CD4-positive, alpha-beta T cell treated with Interleukin-1 beta for 1 hour (primary cell): ENCODE measurements around the gene BMERB1.
"Not testable (repeated sequence)": the region's sequence is repeated elsewhere in the genome, so short reads cannot be mapped to it uniquely, and the experiment has no call there.

ENCODE experiments used
- DNase-seq, 2 donors: peaks; one replicate each; pipeline ENCODE4 v3.0.0-alpha.2; 2020 to 2022

BMERB1 gene

GRCh38 chr16:15599303-15600070, 165.1 kb downstream of the BMERB1 start:
- DNase-seq, result no peak

DNA sequence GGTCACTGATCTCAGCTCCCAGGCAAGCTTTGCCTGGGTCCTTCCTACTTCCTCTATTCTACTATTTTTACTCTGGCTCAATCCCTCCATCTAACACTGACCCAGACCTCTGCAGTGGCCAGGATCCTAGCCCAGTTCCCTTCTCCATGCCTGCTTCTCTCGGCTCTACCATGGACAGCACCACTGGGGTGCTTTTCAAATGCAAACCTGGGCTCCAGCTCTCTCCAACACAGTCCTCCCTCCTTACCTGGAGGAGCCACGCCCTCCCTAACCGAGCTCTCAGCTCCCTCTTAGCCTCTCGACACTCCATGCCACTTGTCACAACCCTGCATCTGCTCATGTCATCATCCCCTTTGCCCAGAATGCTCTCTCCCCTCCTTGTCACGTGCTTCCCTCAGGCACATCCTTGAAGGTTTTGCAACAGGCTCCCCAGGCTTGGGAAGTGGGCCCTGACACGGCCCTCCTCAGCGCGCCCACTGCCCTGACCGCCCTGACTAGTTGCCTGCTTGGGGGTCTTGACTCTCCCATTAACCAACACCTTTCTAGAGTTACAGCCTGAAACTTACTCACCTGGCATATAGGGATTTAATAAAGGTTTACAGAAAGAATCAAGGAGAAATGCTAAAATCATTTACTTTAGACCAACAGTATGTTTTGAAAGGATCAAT, 167.0 kb downstream of the BMERB1 start:
- DNase-seq, result no peak

DNA sequence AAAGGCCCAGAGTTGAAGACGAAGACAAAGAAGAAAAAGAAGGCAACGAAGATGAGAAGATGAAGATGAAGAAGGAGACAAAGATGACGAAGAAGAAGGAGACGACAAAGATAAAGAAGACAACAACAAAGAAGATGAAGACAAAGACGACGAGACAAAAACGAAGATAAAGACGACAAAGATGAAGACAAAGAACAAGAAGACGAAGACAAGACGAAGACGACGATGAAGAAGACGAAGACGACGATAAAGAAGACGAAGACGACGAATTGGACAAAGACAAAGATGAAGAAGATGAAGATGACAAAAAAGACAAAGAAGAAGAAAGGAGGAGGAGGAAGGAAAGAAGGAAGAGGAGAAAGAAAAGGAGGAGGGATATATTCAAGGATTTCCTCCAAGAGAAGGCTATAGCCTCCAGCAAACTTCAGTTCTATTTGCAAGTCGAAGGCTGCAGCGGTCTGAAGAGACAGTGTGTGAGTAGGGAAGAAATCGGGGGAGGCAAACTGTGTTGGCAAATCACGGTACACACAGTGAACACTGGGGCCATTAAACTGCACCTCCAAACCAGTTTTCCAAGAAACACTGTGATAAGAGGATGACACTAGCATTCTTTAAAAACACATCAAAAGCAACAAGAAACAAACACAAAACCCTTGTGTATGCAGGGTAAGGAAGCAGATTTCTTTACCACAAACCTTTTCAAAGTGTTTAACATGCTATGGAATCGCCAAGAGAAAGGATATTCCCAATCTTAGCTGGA, 168.1 kb downstream of the BMERB1 start:
- DNase-seq, result no peak

DNA sequence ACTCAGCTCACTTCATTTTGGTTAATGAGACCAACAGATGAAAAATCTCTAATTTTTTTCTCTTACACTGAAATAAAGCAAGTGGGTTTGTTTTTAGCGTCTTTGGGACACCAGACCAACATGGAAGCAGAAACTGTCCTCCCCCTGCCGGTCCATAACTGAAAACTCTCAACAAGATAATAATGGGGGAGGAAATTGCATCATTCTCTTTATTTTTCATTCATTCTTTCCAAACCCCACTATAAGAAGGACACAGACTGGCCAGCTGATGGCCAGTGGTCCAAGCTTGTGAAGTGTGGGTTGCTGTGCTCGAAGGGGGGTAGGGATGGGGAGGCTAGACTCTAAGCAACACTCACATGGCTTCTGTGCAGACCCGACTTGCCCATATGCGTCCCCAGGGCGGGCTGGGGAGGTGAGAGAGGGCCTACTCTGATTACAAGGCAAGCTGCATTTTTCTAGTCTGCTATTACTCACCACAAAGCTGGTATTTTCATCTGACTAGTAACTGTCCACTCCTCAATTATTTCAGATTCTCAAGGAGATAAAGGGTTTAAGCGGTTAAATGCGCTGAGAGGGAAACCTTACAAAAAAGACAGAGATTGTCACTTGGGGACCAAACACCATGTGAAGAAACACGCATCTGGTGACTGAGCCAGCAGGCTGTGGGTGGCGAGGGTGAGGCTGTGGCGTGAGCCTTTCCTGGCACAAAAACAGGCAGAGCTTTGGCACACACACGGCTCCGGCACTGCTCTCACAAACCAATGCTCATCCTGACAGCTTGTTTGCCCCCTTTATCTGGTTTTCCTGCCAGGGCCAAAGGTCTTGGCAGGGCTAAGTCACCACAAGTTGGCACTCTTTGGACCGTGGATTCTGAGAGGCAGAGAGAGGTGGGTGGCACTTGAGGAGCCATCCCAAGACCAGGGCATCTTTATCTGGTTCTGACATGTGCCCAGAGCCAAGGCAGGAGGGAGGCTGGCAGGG, 170.4 kb downstream of the BMERB1 start:
- DNase-seq, result no peak

- no peak for DNase-seq
Measured at GRCh38 chr16:15605839-15606517, 171.6 kb downstream of the BMERB1 start.

GRCh38 chr16:15606518-15607220, 172.3 kb downstream of the BMERB1 start:
- no peak for DNase-seq

DNA sequence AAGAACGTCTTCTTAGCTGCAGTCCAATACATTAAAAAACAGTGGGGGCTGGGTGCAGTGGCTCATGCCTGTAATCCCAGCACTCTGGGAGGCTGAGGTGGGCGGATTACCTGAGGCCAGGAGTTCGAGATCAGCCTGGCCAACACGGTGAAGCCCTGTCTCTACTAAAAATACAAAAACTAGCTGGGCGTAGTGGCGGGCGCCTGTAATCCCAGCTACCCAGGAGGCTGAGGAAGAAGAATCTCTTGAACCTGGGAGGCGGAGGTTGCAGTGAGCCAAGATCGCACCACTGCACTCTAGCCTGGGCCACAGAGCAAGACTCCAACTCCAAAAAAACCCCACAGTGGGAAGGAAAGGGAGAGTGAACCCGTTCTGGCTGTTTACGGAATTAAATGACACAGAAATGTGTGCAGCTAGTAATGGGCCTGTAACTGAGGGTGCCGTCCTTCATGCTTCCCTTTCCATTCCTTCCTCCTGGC, 172.9 kb downstream of the BMERB1 start:
- DNase-seq, result not testable (repeated sequence)

GRCh38 chr16:15607700-15608396, 173.5 kb downstream of the BMERB1 start:
- DNase-seq, result peak in 1 of 2 donors; percentile 45

DNA sequence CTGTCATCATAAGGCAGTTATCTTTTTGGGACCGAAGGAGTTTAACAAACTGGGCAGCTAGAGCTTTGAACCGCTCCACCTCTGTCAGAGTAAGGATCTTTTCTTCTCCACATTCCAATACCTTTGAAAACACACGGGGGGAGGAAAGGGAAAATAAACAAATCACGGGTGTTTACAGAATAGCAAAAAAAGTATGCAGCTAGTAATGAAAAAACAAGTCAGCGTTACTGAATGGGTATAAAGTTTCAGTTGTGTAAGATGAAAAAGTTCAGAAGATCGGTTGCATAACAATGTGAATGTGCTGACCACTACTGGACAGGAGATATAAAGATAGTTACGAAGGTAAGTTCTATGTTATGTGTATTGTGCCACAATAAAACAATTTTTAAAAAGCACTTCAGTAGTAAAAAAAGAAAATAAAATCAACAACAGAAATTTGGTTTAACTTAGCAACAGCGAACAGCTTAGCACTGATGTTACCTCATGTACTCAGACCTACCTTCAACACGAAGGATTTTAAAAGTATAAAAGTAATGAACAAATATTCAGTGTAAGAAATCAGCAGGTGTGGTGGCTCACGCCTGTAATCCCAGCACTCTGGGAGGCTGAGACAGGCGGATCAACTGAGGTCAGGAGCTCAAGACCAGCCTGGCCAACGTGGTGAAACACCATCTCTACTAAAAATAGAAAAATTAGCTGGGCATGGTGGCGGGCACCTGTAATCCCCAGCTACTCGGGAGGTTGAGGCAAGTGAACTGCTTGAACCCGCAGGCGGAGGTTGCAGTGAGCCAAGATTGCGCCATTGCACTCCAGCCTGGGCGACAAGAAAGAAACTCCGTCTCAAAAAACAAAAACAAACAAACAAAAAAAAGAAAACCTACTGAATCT, 174.3 kb downstream of the BMERB1 start:
- DNase-seq, result no peak

DNA sequence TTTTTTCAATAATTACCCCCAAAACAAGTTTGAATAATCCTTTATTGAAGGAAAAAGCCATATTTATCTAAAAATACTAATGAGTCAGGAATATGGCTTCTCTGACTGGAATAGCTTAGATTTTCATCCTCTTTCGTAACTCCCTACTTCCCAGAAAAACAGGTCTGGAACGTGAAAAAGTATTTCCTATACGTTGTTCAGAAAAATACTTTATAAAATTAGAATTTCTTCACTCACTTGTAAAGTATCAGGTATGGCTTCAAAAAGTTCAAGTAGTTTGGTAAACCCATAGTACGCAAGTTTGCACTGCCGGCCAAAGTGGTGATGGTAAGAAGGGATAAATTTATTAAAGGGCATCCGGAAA, 174.9 kb downstream of the BMERB1 start:
- DNase-seq, result no peak

- DNase-seq, result no peak
Measured at GRCh38 chr16:15610369-15610871, 176.0 kb downstream of the BMERB1 start.

- no peak for DNase-seq
Measured at GRCh38 chr16:15611610-15612009, 177.2 kb downstream of the BMERB1 start.

DNA sequence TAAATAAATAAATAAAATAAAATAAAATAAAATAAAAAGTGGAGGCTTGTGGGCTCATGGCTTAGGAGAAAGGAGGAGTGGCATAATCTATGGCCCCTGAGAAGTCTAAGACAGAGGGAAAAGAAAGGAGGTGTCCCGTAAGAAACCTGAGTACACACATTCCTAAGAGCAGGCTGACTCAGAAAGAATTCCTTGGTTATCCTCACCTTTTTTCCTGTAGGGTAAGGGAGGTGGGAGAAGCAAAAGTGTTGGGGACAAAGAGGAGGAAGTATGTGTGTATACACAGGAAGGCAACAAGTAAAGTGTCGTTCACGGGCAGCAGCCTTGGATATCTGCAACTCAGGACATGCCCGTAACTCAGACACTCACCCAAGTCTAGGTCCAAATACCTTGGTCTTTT, 179.3 kb downstream of the BMERB1 start:
- no peak for DNase-seq

DNA sequence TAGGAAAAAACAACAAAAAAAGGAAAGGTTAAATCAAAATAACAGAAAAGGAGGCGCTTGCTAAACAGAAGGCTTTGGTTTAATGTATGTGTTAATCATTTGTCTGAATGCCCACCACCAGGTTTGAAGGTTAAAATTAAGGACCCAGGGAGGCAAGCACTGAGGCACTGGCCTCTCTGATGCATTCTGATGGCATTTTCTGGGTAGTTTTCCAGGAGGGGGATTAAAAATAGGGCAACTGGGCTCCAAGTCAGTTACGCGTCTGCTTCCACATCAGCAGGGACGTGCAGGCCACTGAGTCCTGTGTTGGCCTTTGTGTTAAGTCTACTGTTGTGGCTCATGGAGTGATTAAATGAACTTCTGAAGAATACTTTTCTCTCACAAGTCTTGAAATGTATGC, 181.6 kb downstream of the BMERB1 start:
- DNase-seq, result no peak

DNA sequence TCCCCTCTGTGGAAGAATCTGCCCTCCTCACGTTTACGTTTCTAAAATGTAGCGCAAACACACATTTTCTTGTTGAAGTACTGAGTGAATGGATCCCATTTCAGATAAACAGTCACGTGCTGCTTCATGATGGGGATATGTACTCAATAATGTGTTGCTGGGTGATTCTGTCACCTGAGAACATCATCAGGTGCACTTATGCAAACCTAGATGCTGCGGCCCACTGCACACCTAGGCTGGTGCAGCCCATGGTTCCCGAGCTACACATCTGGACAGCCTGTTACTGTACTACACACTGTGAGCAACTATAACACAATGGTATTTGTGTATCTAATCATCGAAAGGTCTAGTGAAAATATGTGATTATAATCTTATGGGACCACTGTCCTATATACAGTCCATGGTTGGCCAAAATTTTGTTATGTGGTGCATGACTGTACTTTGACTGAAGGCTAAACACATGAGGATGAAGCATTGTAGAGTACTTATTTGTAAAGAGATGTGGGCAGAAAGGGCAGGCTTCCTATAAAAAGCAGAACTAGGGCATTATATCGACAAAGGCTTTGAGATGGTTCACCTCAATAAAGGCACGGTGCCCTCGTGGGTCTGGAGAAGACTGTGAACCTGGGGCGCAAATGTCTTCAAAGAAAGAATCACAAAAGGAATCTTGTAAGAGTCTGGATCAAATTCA, 182.2 kb downstream of the BMERB1 start:
- DNase-seq, result no peak

- no peak for DNase-seq
Measured at GRCh38 chr16:15617901-15618300, 183.5 kb downstream of the BMERB1 start.

DNA sequence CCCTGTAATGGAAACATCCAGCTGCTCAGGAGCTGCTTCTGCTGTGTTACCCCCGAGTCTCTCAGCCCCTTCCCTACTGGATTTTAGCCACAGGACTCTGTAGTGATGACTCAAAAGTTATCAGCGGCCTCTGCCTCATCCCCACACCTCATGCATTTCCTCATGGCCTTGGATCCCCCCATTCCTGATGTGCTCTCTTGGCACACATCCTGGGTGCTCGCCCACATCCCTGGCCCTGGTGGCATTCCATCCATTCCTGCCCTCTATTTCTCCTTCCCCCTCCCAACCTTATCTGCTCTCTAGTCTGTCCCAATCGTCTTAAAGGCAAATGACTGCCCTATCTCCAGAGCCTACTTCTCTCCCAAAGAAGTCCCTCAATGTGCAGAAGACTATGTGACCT, 184.0 kb downstream of the BMERB1 start:
- DNase-seq, result no peak

DNA sequence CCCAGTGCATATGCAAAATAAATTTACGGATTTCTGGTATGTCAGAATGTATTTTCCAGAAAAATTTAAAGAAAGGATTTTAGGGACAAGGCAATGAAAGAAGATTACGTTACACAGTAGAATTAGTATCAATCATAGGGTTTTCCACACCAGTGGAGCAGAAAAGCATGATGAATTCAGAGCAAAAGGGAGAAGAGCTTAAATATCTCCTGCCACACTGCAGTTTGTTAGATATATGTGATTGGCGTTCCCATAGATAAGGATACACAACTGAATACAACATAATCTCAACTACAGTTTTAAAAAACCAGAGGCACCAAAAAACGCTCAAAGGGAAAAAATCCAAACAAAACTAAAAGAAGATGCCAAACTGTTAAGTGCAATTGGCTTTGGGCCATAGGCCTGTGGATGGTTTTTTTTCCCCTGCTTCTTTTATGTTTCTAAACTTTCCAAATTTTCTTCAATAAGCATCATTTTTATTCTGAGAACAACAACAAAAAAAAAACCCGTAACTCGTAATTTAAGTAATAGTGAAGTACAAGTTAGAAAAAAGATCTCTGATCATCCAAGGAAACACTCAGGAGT, 186.3 kb downstream of the BMERB1 start:
- DNase-seq, result no peak
